ENCODE data around the gene FOXJ1.

FOXJ1 gene

GRCh38 chr17:76122431-76123190, 18.4 kb downstream of the FOXJ1 start:
- peaks cover 3% of the 10 kb centered on the region for H3K36me3 Mint-ChIP-seq (ENCODE audit: insufficient read depth)
- H3K4me1 Mint-ChIP-seq, result peaks cover 5% of the 10 kb centered on the region
- H3K9me3 Mint-ChIP-seq, result no peaks in the 10 kb centered on the region
- no peaks in the 10 kb centered on the region for H3K27me3 Mint-ChIP-seq
- peak overlapping the region; percentile 14 for H3K27ac Mint-ChIP-seq (ENCODE audit: low read depth)
- ATAC-seq (replicated peaks; ENCODE audit: extremely low read depth, poor library complexity, severe bottlenecking) (no peak), DNase-seq (ENCODE audit: low spot score in 2 of 2) (no peak)
- peak overlapping the region; percentile 51 for H3K4me3 Mint-ChIP-seq

GRCh38 chr17:76121932-76122430, 19.1 kb downstream of the FOXJ1 start:
- peaks cover 5% of the 10 kb centered on the region for H3K4me1 Mint-ChIP-seq
- H3K36me3 Mint-ChIP-seq (ENCODE audit: insufficient read depth), result peaks cover 3% of the 10 kb centered on the region
- H3K27ac Mint-ChIP-seq (ENCODE audit: low read depth), result no peak overlapping the region
- ATAC-seq (replicated peaks; ENCODE audit: extremely low read depth, poor library complexity, severe bottlenecking), result no peak
- DNase-seq (ENCODE audit: low spot score in 2 of 2), result no peak
- no peaks in the 10 kb centered on the region for H3K9me3 Mint-ChIP-seq
- no peaks in the 10 kb centered on the region for H3K27me3 Mint-ChIP-seq
- no peak overlapping the region for H3K4me3 Mint-ChIP-seq

DNA sequence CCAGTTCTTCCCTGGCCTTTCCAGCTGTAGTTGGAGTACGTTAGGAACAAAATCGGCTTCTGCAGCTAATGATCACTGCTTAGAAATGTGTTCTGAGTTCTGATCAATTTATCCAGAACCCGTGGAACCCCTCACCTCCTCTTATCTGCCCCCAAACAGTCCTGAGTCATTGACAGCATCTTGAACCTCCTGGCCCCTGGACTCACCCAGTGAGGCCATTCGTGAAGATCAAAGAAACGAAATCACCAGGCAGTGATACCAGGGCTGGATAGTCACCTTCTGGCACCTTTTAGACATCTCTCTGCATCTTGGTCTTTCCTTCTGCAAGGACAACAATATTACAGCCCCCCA, 20.4 kb downstream of the FOXJ1 start:
- ATAC-seq (replicated peaks; ENCODE audit: extremely low read depth, poor library complexity, severe bottlenecking) (no peak), DNase-seq (ENCODE audit: low spot score in 2 of 2) (no peak)
- H3K4me1 Mint-ChIP-seq, result peaks cover 5% of the 10 kb centered on the region
- no peaks in the 10 kb centered on the region for H3K9me3 Mint-ChIP-seq
- peaks cover 3% of the 10 kb centered on the region for H3K36me3 Mint-ChIP-seq (ENCODE audit: insufficient read depth)
- peak overlapping the region; percentile 61 for H3K27ac Mint-ChIP-seq (ENCODE audit: low read depth)
- H3K4me3 Mint-ChIP-seq, result peak overlapping the region; percentile 23
- no peaks in the 10 kb centered on the region for H3K27me3 Mint-ChIP-seq

- no peak overlapping the region for H3K4me3 Mint-ChIP-seq
- no peak for ATAC-seq (replicated peaks; ENCODE audit: extremely low read depth, poor library complexity, severe bottlenecking)
- H3K9me3 Mint-ChIP-seq, result no peaks in the 10 kb centered on the region
- no peak overlapping the region for H3K27ac Mint-ChIP-seq (ENCODE audit: low read depth)
- no peak for DNase-seq (ENCODE audit: low spot score in 2 of 2)
- H3K36me3 Mint-ChIP-seq (ENCODE audit: insufficient read depth), result peaks cover 3% of the 10 kb centered on the region
- H3K4me1 Mint-ChIP-seq, result peaks cover 5% of the 10 kb centered on the region
- no peaks in the 10 kb centered on the region for H3K27me3 Mint-ChIP-seq
Measured at GRCh38 chr17:76119409-76120371, 21.4 kb downstream of the FOXJ1 start.

GRCh38 chr17:76115138-76115754, 25.8 kb downstream of the FOXJ1 start:
- ATAC-seq (replicated peaks; ENCODE audit: extremely low read depth, poor library complexity, severe bottlenecking) (no peak), DNase-seq (ENCODE audit: low spot score in 2 of 2) (no peak)
- H3K4me1 Mint-ChIP-seq, result no peaks in the 10 kb centered on the region
- no peaks in the 10 kb centered on the region for H3K9me3 Mint-ChIP-seq
- H3K4me3 Mint-ChIP-seq, result no peak overlapping the region
- no peaks in the 10 kb centered on the region for H3K27me3 Mint-ChIP-seq
- H3K27ac Mint-ChIP-seq (ENCODE audit: low read depth), result no peak overlapping the region
- no peaks in the 10 kb centered on the region for H3K36me3 Mint-ChIP-seq (ENCODE audit: insufficient read depth)

DNA sequence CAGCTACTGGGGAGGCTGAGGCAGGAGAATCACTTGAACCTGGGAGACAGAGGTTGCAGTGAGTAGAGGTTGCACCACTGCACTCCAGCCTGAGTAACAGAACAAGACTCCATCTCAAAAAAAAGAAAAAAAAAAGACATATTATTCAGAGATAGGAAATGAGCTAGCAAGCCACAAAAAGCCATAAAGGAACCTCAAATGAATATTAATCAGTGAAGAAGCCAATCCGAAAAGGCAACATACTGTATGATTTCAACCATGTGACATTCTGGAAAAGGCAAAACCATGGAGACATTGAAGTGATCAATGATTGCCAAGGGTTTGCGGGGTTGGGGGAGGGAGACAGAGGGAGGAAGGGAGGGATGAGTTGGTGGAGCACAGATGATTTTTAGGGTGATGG, 29.1 kb downstream of the FOXJ1 start:
- Mint-ChIP-seq H3K36me3 (ENCODE audit: insufficient read depth) (no peaks in the 10 kb centered on the region), H3K27ac (ENCODE audit: low read depth) (no peak overlapping the region), H3K27me3 (no peaks in the 10 kb centered on the region), H3K4me3 (no peak overlapping the region), H3K4me1 (no peaks in the 10 kb centered on the region), H3K9me3 (no peaks in the 10 kb centered on the region)
- DNase-seq (ENCODE audit: low spot score in 2 of 2) (no peak), ATAC-seq (replicated peaks; ENCODE audit: extremely low read depth, poor library complexity, severe bottlenecking) (no peak)

- H3K36me3 Mint-ChIP-seq (ENCODE audit: insufficient read depth), result peaks cover 6% of the 10 kb centered on the region
- no peaks in the 10 kb centered on the region for H3K9me3 Mint-ChIP-seq
- H3K27me3 Mint-ChIP-seq, result no peaks in the 10 kb centered on the region
- H3K4me3 Mint-ChIP-seq, result no peak overlapping the region
- no peak overlapping the region for H3K27ac Mint-ChIP-seq (ENCODE audit: low read depth)
- no peak for ATAC-seq (replicated peaks; ENCODE audit: extremely low read depth, poor library complexity, severe bottlenecking)
- peaks cover 14% of the 10 kb centered on the region for H3K4me1 Mint-ChIP-seq
- no peak for DNase-seq (ENCODE audit: low spot score in 2 of 2)
Measured at GRCh38 chr17:76107509-76107908, 33.5 kb downstream of the FOXJ1 start.

- H3K27ac Mint-ChIP-seq (ENCODE audit: low read depth), result no peak overlapping the region
- H3K4me1 Mint-ChIP-seq, result peaks cover 15% of the 10 kb centered on the region
- no peak overlapping the region for H3K4me3 Mint-ChIP-seq
- H3K9me3 Mint-ChIP-seq, result no peaks in the 10 kb centered on the region
- H3K36me3 Mint-ChIP-seq (ENCODE audit: insufficient read depth), result peaks cover 6% of the 10 kb centered on the region
- no peak for ATAC-seq (replicated peaks; ENCODE audit: extremely low read depth, poor library complexity, severe bottlenecking)
- no peaks in the 10 kb centered on the region for H3K27me3 Mint-ChIP-seq
- DNase-seq (ENCODE audit: low spot score in 2 of 2), result no peak
Measured at GRCh38 chr17:76106703-76107102, 34.3 kb downstream of the FOXJ1 start.

DNA sequence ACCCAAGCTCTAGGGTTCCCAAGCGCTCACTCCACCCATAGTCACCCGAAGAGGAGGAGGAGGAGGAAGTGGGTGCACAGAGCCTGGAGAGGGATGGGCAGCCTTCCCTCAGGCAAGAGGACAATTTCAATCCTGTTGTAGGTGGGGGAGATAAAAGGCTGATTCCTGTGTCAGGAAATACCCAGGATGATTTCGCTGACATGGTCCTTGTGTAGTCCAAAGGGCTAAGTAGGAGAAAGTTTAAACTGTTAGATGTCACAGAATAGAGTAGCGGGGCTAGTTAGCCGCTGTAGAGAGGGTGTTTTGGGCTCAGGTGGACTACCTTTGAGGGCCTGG, 36.2 kb downstream of the FOXJ1 start:
- peaks cover 26% of the 10 kb centered on the region for H3K4me1 Mint-ChIP-seq
- ATAC-seq (replicated peaks; ENCODE audit: extremely low read depth, poor library complexity, severe bottlenecking) (no peak), DNase-seq (ENCODE audit: low spot score in 2 of 2) (no peak)
- no peaks in the 10 kb centered on the region for H3K27me3 Mint-ChIP-seq
- H3K4me3 Mint-ChIP-seq, result peak overlapping the region; percentile 98
- peaks cover 17% of the 10 kb centered on the region for H3K36me3 Mint-ChIP-seq (ENCODE audit: insufficient read depth)
- no peaks in the 10 kb centered on the region for H3K9me3 Mint-ChIP-seq
- H3K27ac Mint-ChIP-seq (ENCODE audit: low read depth), result peak overlapping the region; percentile 72

DNA sequence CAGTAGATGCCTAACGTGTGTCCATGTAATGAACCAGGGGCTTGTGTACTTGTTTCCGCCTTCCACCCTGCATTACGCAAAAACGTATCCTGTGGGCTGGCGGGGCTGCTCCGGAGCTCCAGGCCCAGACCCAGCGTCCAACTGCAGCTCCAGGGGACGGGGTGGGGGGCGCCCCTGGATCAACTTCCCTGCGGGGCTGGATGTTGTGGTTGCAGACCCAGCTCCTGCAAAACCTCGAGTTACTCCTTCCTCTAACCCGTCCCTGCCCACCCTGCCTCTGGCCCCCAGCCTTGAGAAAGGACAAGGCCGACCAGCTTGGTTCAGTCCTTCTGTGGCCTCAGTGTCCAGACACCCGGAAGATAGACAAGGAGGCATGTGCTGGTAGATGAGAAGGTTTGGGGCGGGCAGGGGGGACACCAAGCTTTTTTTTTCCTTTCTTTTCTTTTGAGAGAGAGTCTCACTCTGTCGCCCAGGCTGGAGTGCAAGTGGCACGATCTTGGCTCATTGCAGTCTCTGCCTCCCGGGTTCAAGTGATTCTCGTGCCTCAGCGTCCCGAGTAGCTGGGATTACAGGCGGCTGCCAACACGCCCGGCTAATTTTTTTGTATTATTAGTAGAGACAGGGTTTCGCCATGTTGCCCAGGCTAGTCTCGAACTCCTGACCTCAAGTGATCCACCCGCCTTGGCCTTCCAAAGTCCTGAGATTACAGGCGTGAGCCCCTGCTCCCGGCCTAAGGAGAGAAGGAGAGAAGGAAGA, 36.7 kb downstream of the FOXJ1 start:
- Mint-ChIP-seq H3K4me3 (peak overlapping the region; percentile 98), H3K27me3 (no peaks in the 10 kb centered on the region), H3K27ac (ENCODE audit: low read depth) (peak overlapping the region; percentile 95), H3K9me3 (no peaks in the 10 kb centered on the region), H3K36me3 (ENCODE audit: insufficient read depth) (peaks cover 21% of the 10 kb centered on the region), H3K4me1 (peaks cover 28% of the 10 kb centered on the region)
- ATAC-seq (replicated peaks; ENCODE audit: extremely low read depth, poor library complexity, severe bottlenecking) (no peak), DNase-seq (ENCODE audit: low spot score in 2 of 2) (no peak)

- ATAC-seq (replicated peaks; ENCODE audit: extremely low read depth, poor library complexity, severe bottlenecking) (peak; percentile 92), DNase-seq (ENCODE audit: low spot score in 2 of 2) (peak; percentile 88 to 90)
- H3K9me3 Mint-ChIP-seq, result no peaks in the 10 kb centered on the region
- H3K27ac Mint-ChIP-seq (ENCODE audit: low read depth), result peak within 1 kb of the TSS; percentile 95
- no peaks in the 10 kb centered on the region for H3K27me3 Mint-ChIP-seq
- peak within 1 kb of the TSS; percentile 98 for H3K4me3 Mint-ChIP-seq
- H3K36me3 Mint-ChIP-seq (ENCODE audit: insufficient read depth), result peaks cover 29% of the 10 kb centered on the region
- peaks cover 28% of the 10 kb centered on the region for H3K4me1 Mint-ChIP-seq
Measured at GRCh38 chr17:76103274-76104139, 37.5 kb downstream of the FOXJ1 start, which contains the start of gene EXOC7. Gene EXOC7 (minus strand): TSS chr17:76103787. CDS start chr17:76103692, 95 bp downstream.

Data from central memory CD8-positive, alpha-beta T cell (primary cell).